ENCODE data around the gene MTHFD1.
"Not testable (repeated sequence)": the region's sequence is repeated elsewhere in the genome, so short reads cannot be mapped to it uniquely, and the experiment has no call there.

GRCh38 chr14:64393189-64393726 is 5.1 kb downstream of the MTHFD1 start:
- TF ChIP-seq CTCF (IDR thresholded peaks at IDR 0.05; ENCODE audit: insufficient read depth, low read length); REST (IDR thresholded peaks at IDR 0.05; ENCODE audit: insufficient replicate concordance, low read depth); GABPA (IDR thresholded peaks at IDR 0.05; ENCODE audit: low read depth); POLR2AphosphoS5 (IDR thresholded peaks at IDR 0.05; ENCODE audit: low read depth): not testable (repeated sequence)
